PFSK-1 (cell line): ENCODE data around the gene ARL6IP5. TPM values are rescaled to one million over a fixed set of nuclear protein-coding genes. Genes with fewer than 3 reads are reported as not detected.

Source experiments
- FOXP2 ChIP-seq: optimal IDR thresholded peaks from 2 replicates; pipeline ENCODE3; 2011; ENCODE audit warnings: borderline replicate concordance, control low read depth, inconsistent platforms; ENCODE audit not compliant: insufficient read depth; ENCODE audit errors: extremely low read length, extremely low read depth
- POLR2AphosphoS5 ChIP-seq: IDR thresholded peaks from 2 replicates; pipeline ENCODE4 v1.6.1; 2012; ENCODE audit warnings: low read depth, mild to moderate bottlenecking, control low read depth, low read length, moderate library complexity
- SIN3A ChIP-seq: IDR thresholded peaks from 2 replicates; pipeline ENCODE4 v1.6.1; 2012; ENCODE audit warnings: mild to moderate bottlenecking, low read length, moderate library complexity, borderline replicate concordance; ENCODE audit not compliant: insufficient read depth
- TAF1 ChIP-seq: IDR thresholded peaks from 2 replicates; pipeline ENCODE4 v1.6.1; 2012; ENCODE audit warnings: low read length, control low read depth, borderline replicate concordance; ENCODE audit not compliant: insufficient read depth
- polyA plus RNA-seq: library from polyadenylated mRNA; unstranded; fragments of >200 nt; gene quantifications from one replicate; pipeline ENCODE4 v1.2.1, GENCODE V29; 2012; ENCODE audit warnings: low read depth, missing spikeins; ENCODE audit not compliant: insufficient read length
- TF ChIP-seq, protein P1 (sequence below), 2 experiments: IDR thresholded peaks; 2 replicates each; pipeline versions ENCODE4 v1.6.1 to v1.8.0; 2011 to 2012; ENCODE audit warnings: low read depth in 2 of 2, low read length in 2 of 2, control low read depth in 1 of 2, inconsistent platforms in 1 of 2, mild to moderate bottlenecking in 1 of 2, moderate library complexity in 1 of 2; ENCODE audit not compliant: insufficient read depth in 1 of 2

The ARL6IP5 gene
- 23.9 TPM for polyA plus RNA-seq

GRCh38 chr3:69084326-69085167 is at the start of gene ARL6IP5:
Gene ARL6IP5, plus strand, starts transcription at chr3:69084937. Its CDS starts 111 bp downstream, at chr3:69085048.
- TF ChIP-seq, protein P1, sequence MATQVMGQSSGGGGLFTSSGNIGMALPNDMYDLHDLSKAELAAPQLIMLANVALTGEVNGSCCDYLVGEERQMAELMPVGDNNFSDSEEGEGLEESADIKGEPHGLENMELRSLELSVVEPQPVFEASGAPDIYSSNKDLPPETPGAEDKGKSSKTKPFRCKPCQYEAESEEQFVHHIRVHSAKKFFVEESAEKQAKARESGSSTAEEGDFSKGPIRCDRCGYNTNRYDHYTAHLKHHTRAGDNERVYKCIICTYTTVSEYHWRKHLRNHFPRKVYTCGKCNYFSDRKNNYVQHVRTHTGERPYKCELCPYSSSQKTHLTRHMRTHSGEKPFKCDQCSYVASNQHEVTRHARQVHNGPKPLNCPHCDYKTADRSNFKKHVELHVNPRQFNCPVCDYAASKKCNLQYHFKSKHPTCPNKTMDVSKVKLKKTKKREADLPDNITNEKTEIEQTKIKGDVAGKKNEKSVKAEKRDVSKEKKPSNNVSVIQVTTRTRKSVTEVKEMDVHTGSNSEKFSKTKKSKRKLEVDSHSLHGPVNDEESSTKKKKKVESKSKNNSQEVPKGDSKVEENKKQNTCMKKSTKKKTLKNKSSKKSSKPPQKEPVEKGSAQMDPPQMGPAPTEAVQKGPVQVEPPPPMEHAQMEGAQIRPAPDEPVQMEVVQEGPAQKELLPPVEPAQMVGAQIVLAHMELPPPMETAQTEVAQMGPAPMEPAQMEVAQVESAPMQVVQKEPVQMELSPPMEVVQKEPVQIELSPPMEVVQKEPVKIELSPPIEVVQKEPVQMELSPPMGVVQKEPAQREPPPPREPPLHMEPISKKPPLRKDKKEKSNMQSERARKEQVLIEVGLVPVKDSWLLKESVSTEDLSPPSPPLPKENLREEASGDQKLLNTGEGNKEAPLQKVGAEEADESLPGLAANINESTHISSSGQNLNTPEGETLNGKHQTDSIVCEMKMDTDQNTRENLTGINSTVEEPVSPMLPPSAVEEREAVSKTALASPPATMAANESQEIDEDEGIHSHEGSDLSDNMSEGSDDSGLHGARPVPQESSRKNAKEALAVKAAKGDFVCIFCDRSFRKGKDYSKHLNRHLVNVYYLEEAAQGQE (IDR thresholded peaks at IDR 0.05; ENCODE audit: insufficient read depth in 1 of 2, low read depth in 2 of 2, low read length in 2 of 2) = no peak
- TF ChIP-seq POLR2AphosphoS5 (no peak), SIN3A (peak; percentile 77; the same call in 1 of the 2 replicates), TAF1 (no peak; the same call in 1 of the 2 replicates), FOXP2 (peak; percentile 49)

DNA sequence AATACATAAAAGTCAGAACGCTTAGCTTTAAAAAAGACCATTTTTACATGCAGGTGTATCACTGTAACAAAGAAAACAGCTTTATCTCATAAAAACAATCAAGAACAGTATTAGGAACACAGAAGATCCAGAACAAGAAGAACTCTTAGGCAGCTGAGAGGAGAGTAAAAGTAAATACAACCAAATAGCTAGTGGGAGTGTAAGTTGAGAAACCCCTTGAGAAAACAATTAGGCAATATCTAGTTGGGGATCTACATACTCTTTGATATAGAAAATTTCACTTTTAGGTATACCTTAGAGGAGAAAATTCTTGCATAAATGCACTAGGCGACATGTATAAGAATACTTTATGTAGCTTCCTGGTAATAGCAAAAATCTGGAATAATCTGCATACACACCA is 40.1 kb upstream of the ARL6IP5 start:
- TF ChIP-seq, protein P1 (IDR thresholded peaks at IDR 0.05; ENCODE audit: insufficient read depth in 1 of 2, low read depth in 2 of 2, low read length in 2 of 2) = no peak
- TF ChIP-seq FOXP2 = no peak
- TF ChIP-seq TAF1 = no peak
- no peak for TF ChIP-seq SIN3A
- TF ChIP-seq POLR2AphosphoS5 = no peak

GRCh38 chr3:69048990-69049389 is 35.7 kb upstream of the ARL6IP5 start:
- TF ChIP-seq, protein P1 (IDR thresholded peaks at IDR 0.05; ENCODE audit: insufficient read depth in 1 of 2, low read depth in 2 of 2, low read length in 2 of 2) = no peak
- no peak for TF ChIP-seq POLR2AphosphoS5

DNA sequence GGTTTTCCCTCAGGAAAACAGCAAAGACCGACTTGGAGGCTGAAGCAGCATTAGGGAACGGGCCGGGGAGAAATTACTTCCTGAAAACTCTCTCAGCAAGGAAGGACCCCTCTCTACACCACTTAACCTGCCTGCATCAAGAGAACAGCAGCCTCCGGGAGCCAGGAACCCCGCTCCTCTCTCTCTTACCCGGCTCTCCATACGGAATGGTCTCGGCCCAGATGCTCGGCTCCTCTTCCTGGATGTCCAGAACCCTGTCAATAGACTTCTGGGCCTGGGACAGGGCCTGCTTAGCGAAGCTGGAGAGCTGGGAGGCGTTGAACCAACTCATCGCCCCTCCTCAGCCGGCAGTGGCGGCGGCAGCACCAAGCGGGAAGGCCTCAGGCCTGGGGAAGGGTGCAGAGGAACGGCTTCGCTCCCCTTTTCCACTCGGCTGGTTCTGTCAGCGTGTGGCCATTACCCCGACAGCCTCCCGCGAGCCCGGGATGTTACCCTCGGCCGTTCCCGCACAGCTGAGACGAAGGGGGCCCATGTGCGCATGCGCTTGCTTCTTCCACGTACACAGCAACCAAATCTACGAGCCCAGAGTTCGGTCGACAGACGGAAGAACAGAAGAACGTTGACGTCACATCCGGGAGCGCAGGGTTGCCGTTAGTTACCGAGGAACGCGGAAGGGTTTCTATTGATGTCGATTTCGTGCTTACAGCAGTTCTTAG is 32.8 kb upstream of the ARL6IP5 start, which contains the start of gene TMF1:
TMF1 (minus strand) TSS at position 578 of the 716 bp plus-strand sequence; CDS start at position 331, 247 bp downstream.
- TF ChIP-seq SIN3A (no peak), POLR2AphosphoS5 (peak; percentile 61; the same call in 1 of the 2 replicates)

- TF ChIP-seq TAF1 (no peak), POLR2AphosphoS5 (0 out of 2 replicates have a peak, but pooled peaks have one; percentile 13)
These were observed 32.3 kb upstream of the ARL6IP5 start for GRCh38 chr3:69052472-69052898.

DNA sequence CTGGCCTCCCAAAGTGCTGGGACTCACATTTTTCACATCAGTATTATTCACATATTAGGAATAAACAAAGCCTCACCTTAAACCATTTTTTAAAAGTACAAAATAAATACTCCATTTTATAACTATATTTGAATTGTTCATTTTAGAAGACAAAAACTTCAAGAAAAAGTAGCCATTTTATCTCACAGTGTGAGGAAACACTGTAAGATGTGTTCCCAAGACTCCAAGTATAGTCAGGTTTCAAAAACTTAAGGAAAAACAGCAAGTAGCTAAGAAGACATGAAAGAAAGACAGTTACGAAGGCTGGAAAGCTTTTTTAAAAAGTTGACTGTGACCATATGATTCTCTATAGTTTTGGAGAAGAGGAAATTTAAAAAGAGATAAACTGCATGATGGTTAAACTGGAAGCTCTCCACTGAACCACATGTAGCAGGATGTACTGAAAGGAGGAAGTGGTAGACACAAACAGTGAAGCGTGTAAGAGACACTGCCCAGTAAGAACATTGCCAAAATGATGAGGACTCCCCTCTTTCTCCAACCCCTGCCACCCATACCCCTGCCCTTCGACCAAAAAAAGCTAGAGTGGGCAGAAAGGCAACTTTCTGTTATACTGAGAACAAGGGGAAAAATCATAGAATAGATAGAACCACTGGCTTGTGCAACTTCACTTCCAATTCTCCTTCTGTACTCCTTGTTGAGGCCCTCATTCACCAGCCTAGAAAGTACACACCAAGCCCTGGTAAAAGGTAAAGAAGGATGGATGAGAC is 26.4 kb upstream of the ARL6IP5 start:
- TF ChIP-seq SIN3A (no peak), TAF1 (no peak), POLR2AphosphoS5 (no peak), FOXP2 (no peak)
- TF ChIP-seq, protein P1 (IDR thresholded peaks at IDR 0.05; ENCODE audit: insufficient read depth in 1 of 2, low read depth in 2 of 2, low read length in 2 of 2) = no peak
